Medulla oblongata (tissue), 1 donor: Measurements from ENCODE around the gene RARB.

ENCODE experiments used
- DNase-seq: peaks from one replicate; pipeline ENCODE4 v3.0.0-alpha.2; 2015; ENCODE audit errors: extremely low spot score

Gene RARB

DNA sequence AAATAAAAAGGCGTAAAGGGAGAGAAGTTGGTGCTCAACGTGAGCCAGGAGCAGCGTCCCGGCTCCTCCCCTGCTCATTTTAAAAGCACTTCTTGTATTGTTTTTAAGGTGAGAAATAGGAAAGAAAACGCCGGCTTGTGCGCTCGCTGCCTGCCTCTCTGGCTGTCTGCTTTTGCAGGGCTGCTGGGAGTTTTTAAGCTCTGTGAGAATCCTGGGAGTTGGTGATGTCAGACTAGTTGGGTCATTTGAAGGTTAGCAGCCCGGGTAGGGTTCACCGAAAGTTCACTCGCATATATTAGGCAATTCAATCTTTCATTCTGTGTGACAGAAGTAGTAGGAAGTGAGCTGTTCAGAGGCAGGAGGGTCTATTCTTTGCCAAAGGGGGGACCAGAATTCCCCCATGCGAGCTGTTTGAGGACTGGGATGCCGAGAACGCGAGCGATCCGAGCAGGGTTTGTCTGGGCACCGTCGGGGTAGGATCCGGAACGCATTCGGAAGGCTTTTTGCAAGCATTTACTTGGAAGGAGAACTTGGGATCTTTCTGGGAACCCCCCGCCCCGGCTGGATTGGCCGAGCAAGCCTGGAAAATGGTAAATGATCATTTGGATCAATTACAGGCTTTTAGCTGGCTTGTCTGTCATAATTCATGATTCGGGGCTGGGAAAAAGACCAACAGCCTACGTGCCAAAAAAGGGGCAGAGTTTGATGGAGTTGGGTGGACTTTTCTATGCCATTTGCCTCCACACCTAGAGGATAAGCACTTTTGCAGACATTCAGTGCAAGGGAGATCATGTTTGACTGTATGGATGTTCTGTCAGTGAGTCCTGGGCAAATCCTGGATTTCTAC, at the start of gene RARB:
Gene RARB, plus strand, starts transcription at position 322 of the 847 bp plus-strand sequence. Its CDS starts 469 bp downstream, at position 791.
- DNase-seq = peak; percentile 80

DNA sequence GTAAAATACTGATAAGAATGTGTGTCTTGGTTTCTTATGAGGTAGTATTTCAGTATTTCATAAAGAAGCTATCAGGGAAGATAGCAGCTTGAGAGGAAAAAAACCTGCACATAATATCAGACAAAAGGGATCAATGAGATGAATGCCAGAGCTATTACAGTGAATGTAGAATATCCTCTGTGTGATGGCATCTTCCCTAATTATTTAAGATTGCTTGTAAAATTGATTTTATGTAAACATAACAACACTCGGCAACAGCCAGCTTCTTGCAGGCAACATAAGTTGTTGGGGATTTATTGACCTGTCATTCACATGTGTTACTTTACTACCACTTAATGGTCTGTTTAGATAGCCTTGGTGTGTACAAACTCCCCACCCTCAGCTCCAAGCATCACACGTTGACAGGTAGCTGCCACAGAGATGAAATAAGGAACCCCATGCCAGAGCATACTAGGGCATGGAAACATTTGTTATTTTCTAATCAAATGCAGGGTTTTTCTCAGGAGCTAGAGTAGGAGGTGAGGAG, 49.2 kb upstream of the RARB start:
- no peak for DNase-seq

DNA sequence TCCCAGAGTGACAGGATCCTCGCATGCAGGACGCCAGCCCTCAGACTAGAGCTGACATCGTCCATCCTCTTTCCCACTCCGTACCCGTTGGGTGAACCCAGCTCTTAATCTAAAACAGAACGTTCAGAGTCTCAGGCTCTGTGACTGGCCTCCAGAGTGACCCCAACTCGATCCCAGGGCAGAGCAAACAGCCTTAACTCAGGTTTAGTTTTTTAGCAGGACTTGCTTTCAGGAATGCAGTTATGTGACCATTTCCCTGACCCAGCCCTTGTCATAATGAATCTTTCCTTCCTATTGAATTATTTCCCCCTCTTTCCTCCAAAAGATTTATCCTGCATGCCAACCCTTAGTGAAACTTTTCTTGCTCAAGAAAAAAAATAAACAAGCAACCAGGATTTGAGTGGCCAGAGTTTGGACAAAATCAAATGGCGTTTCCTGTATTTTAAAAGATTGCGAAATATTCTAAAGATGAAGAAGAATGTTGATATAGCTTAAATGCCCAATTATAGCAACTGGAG, 47.8 kb upstream of the RARB start:
- DNase-seq = no peak

DNA sequence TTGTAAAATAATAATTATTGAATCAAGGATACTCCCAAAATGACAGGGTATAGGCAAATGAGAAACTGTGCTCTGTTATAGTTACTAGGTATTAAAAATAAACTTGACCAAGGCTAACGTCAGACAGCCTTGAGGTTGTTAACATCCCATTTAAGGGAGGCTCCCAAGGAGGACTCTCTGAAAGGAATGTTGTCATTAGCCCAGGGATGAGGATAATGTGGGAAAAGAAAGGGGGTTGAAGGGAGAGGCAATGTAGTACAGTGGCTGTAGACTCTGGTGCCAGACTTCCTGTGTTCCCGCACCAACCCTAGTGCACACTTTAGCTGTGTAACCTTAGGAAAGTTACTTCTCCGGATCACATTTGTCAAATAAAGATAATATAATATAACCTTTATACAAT, 47.0 kb upstream of the RARB start:
- no peak for DNase-seq

DNA sequence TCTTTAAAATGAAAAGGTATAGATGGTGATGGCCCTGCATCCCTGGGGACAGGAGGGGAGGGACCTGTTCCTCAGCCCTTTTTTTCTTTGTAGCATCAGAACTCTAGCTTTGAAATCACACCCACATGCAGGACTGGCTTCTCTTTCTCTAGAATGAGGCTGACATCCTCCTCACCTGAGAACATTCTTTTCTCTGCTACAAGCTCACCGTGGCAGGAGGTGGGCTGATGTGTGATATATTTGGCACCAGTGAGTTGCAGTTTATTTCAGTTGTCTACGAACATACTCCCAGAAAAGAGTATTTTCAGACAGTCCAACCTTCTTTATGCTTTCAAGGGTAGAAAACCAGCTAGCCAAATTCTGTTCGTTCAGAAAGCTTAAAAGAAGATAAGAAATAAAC, 43.6 kb upstream of the RARB start:
- DNase-seq = no peak

DNA sequence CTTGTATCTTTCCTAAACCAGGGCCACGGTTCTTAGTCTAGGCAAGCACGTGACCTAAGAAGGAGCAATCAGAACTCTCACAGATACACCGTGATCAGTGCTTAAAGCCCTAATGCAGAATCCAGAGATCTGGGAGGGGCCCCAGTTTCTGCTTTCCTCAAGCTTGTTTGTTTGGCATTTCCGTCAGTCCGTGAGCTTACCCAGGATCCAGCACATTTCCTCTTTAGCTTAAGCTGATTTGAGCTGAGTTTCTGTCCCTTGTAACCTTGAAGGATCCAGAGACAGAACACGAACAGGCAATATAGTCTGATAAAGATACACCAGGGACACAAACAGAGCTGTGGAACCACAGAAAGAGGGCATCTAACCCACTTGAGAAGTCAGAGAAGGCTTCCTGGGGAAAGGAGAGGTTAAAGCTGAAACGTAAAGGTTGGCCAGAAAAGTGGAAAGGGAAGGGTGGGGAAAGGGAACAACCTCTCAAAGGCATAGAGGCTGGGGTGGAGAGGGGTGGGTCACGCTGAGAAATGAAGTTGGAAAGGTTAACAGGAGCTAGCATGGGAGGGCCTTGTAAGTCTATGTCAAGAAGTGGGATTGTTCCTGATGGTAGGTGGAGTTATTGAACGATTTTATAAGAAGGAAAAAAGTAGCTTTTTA, 42.1 kb upstream of the RARB start:
- DNase-seq = no peak

DNA sequence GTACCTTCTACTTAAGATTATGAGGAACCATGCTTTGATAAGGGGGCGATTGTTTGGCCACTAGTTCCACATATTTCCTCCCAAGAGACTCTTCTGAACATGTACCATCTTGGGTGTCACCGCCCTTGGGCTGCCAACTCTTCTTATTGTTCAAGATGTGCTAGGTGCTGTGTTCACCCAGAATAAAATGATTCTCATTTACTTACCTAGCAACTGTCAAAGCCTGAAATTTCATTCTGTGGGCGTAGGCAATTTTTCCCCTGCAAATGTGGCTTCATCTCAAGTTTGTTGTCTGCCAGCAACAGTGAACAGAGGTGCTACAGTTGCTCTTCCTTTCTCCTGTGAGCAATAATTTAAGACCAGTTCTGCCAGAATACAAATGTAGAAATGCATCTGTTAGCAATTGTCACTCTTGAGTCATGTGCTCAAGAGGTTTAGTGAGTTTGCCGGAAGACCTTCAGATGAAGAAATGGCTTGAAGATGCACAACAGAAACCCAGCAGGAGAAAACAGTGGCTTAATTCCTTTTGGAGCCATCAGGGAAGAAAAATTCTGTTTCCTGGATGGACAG, 41.3 kb upstream of the RARB start:
- DNase-seq = no peak

DNA sequence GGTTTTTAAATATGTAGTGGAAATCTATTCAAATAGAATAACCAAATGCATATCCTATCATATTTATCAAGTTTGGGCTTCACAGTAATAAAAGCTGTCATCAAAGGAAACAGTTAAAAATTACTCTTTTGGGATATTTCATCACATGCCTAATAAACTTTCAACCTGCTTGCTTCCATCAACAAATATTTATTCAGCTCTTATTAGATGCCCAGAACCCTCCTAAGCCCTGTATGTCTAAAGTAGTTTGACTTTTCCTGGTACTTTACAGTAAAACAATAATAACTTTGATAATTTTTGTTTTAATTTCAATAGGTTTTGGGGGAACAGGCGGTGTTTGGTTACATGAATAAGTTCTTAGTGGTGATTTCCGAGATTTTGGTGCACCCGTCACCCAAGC, 37.5 kb upstream of the RARB start:
- no peak for DNase-seq

DNA sequence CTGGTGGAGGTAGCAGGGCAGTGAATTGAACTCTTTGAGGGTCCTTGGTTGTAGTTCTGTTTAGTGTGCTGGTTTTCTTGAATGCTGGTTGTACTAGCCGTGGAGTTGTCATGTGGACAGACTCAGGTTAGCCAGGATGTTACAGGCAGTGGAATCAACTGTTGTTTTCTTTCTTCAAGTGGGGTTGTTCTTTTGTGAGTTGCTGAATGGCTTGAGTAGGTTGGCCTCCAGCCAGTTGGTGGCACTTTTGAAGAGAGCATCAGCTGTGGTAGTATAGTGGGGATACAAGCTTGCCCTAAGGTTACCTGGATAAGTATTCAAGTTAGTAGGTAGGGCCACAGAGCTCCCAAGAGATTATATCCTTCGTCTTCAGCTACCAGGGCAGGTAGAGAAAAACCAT, 31.8 kb upstream of the RARB start:
- DNase-seq = no peak

DNA sequence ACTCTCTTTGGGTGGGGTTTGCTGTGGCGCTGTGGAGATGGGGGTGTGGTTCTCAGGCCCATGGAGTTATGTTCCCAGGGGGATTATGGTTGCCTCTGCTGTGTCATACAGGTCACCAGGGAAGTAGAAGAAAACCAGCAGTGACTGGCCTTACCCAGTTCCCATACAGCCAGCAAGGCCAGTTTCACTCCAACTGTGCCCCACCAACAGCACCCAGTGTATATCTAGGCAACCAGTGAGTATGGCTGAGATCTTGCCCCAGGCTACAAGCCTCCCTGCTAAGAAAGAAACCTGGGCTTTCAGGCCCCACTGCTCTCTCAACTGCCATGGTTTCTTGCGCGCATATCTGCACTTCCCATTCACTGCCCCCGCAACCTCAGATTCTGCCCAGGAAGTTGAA, 31.4 kb upstream of the RARB start:
- DNase-seq = no peak

DNA sequence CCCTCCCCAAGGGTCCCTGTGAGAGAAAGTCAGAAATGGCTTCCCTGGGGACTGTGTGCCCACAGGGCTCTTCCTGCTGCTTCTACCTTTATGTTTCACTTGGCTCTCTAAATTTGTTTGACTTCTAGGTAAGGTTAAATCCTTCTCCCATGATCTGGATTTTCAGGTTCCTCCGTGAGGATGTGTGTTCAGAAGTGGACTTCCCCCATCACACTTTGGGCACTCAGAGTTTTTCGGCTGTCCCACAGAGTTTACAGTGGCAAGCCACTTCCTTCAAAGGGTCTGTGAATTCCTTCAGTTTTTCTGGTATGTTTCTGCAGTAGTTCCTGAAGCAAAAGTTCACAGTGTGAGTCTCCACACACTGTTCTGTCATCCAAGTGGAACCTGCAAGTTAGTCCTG, 30.9 kb upstream of the RARB start:
- no peak for DNase-seq

DNA sequence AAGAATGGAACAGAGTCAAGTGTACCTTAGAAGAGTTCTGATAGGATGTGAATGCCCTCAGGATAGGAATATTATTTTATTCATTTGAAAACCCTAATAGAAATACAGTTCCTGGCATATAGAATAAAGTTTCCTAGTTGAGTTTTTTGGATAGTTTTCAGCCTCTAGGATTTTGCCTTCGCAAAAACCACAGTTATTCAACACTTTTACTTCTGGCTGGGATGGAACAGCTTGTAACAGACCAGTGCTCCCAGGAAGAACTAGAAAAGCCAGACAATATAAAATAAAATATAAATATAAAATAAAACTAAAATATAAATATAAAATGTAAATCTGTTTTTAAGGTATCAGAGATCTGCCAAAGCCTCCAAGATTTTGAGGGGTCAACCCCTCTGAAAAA, 27.5 kb upstream of the RARB start:
- DNase-seq = no peak

DNA sequence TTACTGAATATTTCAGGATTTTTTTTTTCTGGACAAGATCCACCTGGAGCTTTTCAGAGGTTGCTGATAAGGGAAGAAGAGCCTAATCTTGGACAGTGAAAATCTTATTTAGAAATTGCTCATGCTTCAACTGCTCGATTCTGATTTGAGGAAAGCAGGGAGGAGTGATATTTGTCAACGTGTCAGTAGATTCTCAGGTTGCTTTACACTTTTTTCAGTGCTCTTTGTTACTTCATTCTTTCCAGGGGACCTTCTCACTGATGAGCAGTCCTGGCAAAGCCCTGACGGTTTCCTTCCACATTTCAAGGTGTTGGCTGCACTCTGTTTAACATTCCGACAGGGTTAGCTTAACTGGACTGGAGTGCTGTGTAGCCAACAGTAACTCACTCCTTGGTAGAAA, 24.1 kb upstream of the RARB start:
- no peak for DNase-seq

DNA sequence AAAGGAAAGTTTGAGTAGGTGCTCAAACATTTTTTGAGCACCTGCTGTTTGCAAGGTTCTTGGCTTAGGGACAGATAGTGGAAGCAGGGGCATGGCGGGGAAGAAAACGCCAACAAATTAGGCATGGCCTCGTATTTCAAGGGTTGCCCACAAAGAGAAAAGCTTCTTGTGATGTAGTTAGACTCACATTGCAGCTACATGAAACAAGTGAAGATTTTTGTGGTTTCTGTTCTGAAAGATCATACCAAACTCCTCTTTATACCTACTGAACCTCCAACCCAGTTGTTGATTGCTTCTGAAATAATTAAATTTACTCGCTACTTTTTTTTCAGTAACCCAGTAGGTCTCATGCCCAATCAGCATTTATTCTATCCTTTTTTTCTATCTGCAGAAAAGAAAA, 23.5 kb upstream of the RARB start:
- DNase-seq = no peak

DNA sequence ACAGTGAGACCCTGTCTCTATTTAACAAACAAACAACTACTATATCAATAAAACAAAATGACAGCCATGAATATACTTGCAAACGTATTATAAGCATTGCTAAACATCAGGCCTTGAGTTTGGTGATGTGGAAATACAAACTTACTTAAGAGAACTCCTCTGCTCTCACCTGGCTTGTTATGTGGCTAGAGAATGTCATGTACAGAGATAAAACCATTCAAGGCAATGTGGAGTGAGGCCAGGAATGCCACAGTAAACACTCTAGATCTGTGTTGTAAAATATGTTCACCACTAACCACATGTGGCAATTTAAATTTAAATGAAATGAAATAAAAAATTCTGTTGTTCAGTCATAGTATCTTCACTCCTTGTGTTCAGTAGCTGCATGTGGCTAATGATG, 22.7 kb upstream of the RARB start:
- no peak for DNase-seq

DNA sequence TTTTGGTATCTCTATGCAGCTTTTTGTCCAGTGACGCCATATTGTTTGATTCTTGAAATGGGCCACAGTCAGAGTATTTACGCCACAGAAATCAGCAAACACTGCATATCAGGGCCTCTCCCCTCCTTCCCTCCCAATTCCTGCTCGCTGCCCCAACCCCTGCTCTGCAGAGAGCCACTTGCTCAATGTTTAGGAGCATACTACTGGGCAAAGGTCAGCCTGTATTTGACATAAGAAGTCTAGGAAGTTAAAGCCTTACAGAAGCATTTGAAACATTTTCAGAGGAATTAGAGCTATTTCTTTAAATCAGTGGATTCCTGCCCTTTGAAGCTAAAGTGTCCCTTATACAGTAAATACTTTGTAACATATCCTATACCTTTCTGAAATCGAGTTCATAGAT, 17.4 kb upstream of the RARB start:
- DNase-seq = no peak

DNA sequence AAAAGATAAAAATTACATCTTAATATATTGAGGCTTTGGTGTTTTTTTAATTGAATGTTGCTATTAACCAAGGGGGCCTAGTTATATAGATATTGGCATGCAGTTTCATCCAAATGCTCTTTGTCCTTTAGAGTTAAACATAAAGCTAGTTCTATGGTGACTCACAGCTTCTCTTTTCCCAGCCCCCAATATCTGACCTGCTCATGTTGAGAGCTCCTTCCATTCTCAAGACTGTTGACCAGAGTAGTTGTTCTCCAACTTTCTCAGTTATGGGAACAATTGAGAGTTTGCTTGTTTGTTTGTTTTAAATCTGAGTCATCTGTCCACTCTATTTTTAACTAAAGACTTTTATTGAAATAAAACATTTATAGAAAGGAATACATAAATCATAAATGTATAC, 15.8 kb upstream of the RARB start:
- DNase-seq = no peak

DNA sequence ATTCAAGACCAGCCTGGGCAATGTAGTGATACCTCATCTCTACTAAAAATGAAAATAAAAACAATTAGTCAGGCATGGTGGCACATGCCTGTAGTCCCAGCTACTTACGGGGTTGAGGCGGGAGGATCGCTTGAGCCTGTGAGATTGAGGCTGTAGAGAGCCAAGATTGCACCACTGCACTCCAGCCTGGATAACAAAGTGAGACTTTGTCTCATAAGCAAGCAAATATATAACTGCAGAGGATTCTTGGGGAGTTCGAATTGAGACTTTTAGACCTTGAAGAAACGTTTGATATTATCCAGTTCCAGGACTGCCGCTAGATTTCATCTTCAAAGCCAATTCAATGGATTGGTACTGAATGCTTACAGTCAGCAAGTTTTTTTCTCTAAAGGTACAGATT, 11.9 kb upstream of the RARB start:
- DNase-seq = no peak

DNA sequence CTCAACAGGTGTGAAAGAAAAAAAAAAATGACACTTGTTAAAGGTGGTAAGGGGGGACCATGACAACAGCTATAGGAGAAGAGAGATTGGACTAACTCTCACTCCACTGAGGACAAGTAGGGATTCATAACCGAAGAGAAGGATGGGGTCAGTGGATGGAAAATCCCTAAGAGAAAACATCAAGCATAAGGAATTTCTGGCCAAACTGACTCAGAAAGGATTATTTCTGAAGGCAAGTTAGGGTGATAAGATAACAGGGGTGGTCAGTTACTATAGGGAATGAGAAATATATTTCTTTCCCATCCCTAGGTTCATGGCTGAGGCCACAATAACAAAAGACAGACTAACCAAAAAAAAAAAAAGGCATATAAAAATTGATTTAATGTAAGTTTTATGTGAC, 9.5 kb upstream of the RARB start:
- no peak for DNase-seq

DNA sequence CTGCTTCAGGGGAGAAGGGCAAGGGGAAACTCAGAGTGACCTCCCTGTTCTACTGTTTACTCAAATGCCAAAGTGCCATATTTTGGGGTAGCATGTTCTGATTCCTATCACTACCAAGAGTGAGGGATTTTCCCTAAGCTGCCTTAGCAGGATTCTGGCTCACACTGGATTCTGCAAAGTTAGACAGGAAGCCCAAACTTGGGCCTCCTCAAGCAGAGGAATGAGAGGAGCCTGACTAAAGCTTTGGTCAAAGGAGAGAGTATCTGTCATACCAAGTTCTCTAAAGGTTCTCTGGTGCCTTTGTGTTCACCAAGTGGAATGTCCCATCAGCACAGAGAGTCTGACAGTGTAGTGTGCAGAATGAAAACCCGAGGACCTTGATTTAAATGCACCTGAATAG, 8.8 kb upstream of the RARB start:
- no peak for DNase-seq

DNA sequence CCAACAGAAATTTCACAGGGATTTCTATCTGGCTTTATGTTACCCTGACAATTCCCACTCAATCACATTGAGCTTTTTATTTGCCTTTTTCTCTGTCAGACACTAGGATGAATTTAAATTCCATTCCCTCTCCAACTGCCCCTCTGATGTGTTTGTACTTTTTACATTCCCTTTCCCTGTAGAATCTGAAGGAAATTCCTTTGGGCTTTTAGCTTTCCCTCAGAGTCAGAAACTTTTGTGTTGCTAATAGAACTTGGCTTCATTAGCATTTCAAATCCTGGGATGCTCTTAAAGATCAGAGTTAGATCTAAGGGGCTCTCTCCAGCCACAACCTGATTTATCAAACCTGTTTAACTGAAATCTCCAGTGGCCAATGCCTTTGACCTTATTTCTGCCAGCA, 7.9 kb upstream of the RARB start:
- no peak for DNase-seq

DNA sequence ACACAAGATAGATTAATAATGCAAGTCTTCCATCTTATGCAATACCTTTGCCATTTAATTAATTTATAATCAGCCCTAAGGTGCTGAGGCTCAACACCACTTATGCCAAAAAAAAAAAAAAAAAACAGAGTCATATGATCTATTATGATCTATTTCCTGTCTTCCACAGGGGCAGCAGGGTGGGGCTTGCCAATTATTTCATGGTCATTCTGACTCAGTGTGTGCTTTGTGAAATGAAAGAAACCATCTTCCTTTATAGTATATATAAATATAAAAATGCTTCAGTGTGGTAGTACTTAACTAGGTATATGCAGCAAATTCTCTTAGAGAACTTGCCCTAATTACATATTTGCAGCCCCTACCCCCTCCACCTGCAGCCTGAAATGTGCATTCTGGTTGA, 7.2 kb upstream of the RARB start:
- DNase-seq = no peak

DNA sequence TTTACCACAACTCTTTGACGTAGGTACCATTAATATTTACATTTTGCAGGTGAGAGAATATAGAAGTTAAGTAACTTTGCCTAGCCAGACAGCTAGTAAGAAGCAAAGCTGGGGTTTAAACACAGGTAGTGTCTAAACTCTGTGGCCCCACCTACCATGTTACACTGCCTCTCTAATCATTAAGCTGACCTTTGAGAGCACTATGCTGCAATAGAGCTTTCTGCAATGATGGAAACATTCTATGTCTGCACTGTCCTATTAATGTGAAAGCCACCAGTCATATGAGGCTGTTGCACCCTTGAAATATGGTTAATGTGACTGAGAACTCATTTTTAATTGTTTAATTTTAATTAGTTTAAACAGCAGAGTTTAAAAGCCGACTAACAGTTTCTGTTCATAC, 6.3 kb upstream of the RARB start:
- DNase-seq = no peak
